Non-pigmented ciliary epithelial cell (primary cell): ENCODE measurements around the gene ADAMTSL2.

Experiments used
- DNase-seq: peaks from one replicate; pipeline ENCODE4 v3.0.0-alpha.2; 2010; ENCODE audit warnings: low read depth

The ADAMTSL2 gene

GRCh38 chr9:133518200-133518599, 16.3 kb upstream of the ADAMTSL2 start:
- no peak for DNase-seq

- no peak for DNase-seq
Observed at GRCh38 chr9:133518706-133519449, 15.6 kb upstream of the ADAMTSL2 start.

- DNase-seq, result no peak
Observed at GRCh38 chr9:133519693-133520092, 14.8 kb upstream of the ADAMTSL2 start.

GRCh38 chr9:133520121-133520835, 14.2 kb upstream of the ADAMTSL2 start:
- DNase-seq, result no peak

GRCh38 chr9:133521122-133522072, 13.1 kb upstream of the ADAMTSL2 start:
- no peak for DNase-seq

- DNase-seq, result no peak
Observed at GRCh38 chr9:133522073-133522910, 12.2 kb upstream of the ADAMTSL2 start.

GRCh38 chr9:133523106-133523505, 11.4 kb upstream of the ADAMTSL2 start:
- DNase-seq, result no peak

- no peak for DNase-seq
Observed at GRCh38 chr9:133524146-133524545, 10.4 kb upstream of the ADAMTSL2 start.

- DNase-seq, result no peak
Observed at GRCh38 chr9:133524679-133525228, 9.8 kb upstream of the ADAMTSL2 start, which contains the start of gene MYMK. Gene MYMK (minus strand): TSS chr9:133524959. CDS start chr9:133524844, 115 bp downstream.

GRCh38 chr9:133525677-133526076, 8.8 kb upstream of the ADAMTSL2 start:
- DNase-seq, result no peak

GRCh38 chr9:133526721-133527321, 7.7 kb upstream of the ADAMTSL2 start:
- DNase-seq, result no peak

- no peak for DNase-seq
Observed at GRCh38 chr9:133527444-133527920, 7.0 kb upstream of the ADAMTSL2 start.

GRCh38 chr9:133528001-133528875, 6.3 kb upstream of the ADAMTSL2 start:
- no peak for DNase-seq

GRCh38 chr9:133528876-133529241, 5.6 kb upstream of the ADAMTSL2 start:
- no peak for DNase-seq

- no peak for DNase-seq
Observed at GRCh38 chr9:133529457-133529856, 5.0 kb upstream of the ADAMTSL2 start.

GRCh38 chr9:133529874-133530273, 4.6 kb upstream of the ADAMTSL2 start:
- no peak for DNase-seq

- no peak for DNase-seq
Observed at GRCh38 chr9:133531293-133531692, 3.2 kb upstream of the ADAMTSL2 start.

GRCh38 chr9:133532937-133533668, 1.4 kb upstream of the ADAMTSL2 start:
- DNase-seq, result no peak

GRCh38 chr9:133533857-133534256, 647 bp upstream of the ADAMTSL2 start:
- DNase-seq, result no peak
